ENCODE data around the gene PRSS53.
A peak's percentile ranks its signal among the peaks of the same experiment; 100 is the strongest.

PRSS53 gene

GRCh38 chr16:31042866-31043265, 45.9 kb downstream of the PRSS53 start:
- Mint-ChIP-seq H3K9me3 (no peaks in the 10 kb centered on the region), H3K4me1 (ENCODE audit: low read depth) (no peaks in the 10 kb centered on the region), H3K27ac (no peak overlapping the region), H3K27me3 (ENCODE audit: low read depth) (no peaks in the 10 kb centered on the region), H3K4me3 (no peak overlapping the region), H3K36me3 (ENCODE audit: low read depth) (peaks cover 10% of the 10 kb centered on the region)
- no peak for DNase-seq (ENCODE audit: low spot score)

- Mint-ChIP-seq H3K27me3 (ENCODE audit: low read depth) (no peaks in the 10 kb centered on the region), H3K4me1 (ENCODE audit: low read depth) (peaks cover 10% of the 10 kb centered on the region), H3K4me3 (no peak overlapping the region), H3K36me3 (ENCODE audit: low read depth) (peaks cover 22% of the 10 kb centered on the region), H3K9me3 (no peaks in the 10 kb centered on the region), H3K27ac (no peak overlapping the region)
- DNase-seq (ENCODE audit: low spot score): no peak
Observed at GRCh38 chr16:31038993-31039392, 49.8 kb downstream of the PRSS53 start.

- no peak overlapping the region for H3K27ac Mint-ChIP-seq
- H3K27me3 Mint-ChIP-seq (ENCODE audit: low read depth): no peaks in the 10 kb centered on the region
- H3K4me3 Mint-ChIP-seq: no peak overlapping the region
- peaks cover 20% of the 10 kb centered on the region for H3K4me1 Mint-ChIP-seq (ENCODE audit: low read depth)
- peaks cover 22% of the 10 kb centered on the region for H3K36me3 Mint-ChIP-seq (ENCODE audit: low read depth)
- DNase-seq (ENCODE audit: low spot score): no peak
- H3K9me3 Mint-ChIP-seq: no peaks in the 10 kb centered on the region
Observed at GRCh38 chr16:31036691-31037090, 52.1 kb downstream of the PRSS53 start.

- H3K27me3 Mint-ChIP-seq (ENCODE audit: low read depth): no peaks in the 10 kb centered on the region
Observed at GRCh38 chr16:31033709-31034492, 54.8 kb downstream of the PRSS53 start.

More at GRCh38 chr16:31033709-31034492, 54.8 kb downstream of the PRSS53 start:
- Mint-ChIP-seq H3K36me3 (ENCODE audit: low read depth) (peaks cover 17% of the 10 kb centered on the region), H3K27ac (peak overlapping the region; percentile 94), H3K4me3 (peak overlapping the region; percentile 98), H3K4me1 (ENCODE audit: low read depth) (peaks cover 22% of the 10 kb centered on the region), H3K9me3 (no peaks in the 10 kb centered on the region)
- peak; percentile 87 for DNase-seq (ENCODE audit: low spot score)

Data from T-helper 2 cell treated with Interferon-gamma antibody and Interleukin-4, amounts not matched to agents 5 μg/mL and 100 μg/mL, for 36 hours (primary cell).